Middle frontal gyrus (tissue), 1 donor: ENCODE data around the gene SRPRB.

ENCODE experiments used
- DNase-seq: peaks from one replicate; pipeline ENCODE4 v3.0.0-alpha.2; 2015; ENCODE audit warnings: low spot score; ENCODE audit errors: extremely low spot score

Gene SRPRB

GRCh38 chr3:133825969-133826727 lies 20.5 kb downstream of the SRPRB start:
- no peak for DNase-seq

GRCh38 chr3:133827136-133827535 lies 21.5 kb downstream of the SRPRB start:
- DNase-seq, result no peak

- no peak for DNase-seq
Observed at GRCh38 chr3:133827684-133828083, 22.1 kb downstream of the SRPRB start.

- DNase-seq, result no peak
Observed at GRCh38 chr3:133828576-133829309, 23.1 kb downstream of the SRPRB start.

- DNase-seq, result no peak
Observed at GRCh38 chr3:133829310-133829707, 23.7 kb downstream of the SRPRB start.

- DNase-seq, result no peak
Observed at GRCh38 chr3:133830071-133830470, 24.5 kb downstream of the SRPRB start.

- DNase-seq, result no peak
Observed at GRCh38 chr3:133831966-133832801, 26.6 kb downstream of the SRPRB start.

- DNase-seq, result no peak
Observed at GRCh38 chr3:133832802-133833144, 27.2 kb downstream of the SRPRB start.

GRCh38 chr3:133833267-133833666 lies 27.7 kb downstream of the SRPRB start:
- DNase-seq, result no peak

GRCh38 chr3:133833880-133834620 lies 28.4 kb downstream of the SRPRB start:
- DNase-seq, result no peak

- no peak for DNase-seq
Observed at GRCh38 chr3:133834621-133835417, 29.2 kb downstream of the SRPRB start.

- DNase-seq, result no peak
Observed at GRCh38 chr3:133835418-133835743, 29.8 kb downstream of the SRPRB start.

GRCh38 chr3:133835961-133836360 lies 30.3 kb downstream of the SRPRB start:
- DNase-seq, result no peak

- DNase-seq, result no peak
Observed at GRCh38 chr3:133836497-133837158, 31.0 kb downstream of the SRPRB start.

GRCh38 chr3:133837487-133838295 lies 32.1 kb downstream of the SRPRB start:
- no peak for DNase-seq

GRCh38 chr3:133838296-133838789 lies 32.7 kb downstream of the SRPRB start:
- no peak for DNase-seq

- no peak for DNase-seq
Observed at GRCh38 chr3:133838916-133839800, 33.5 kb downstream of the SRPRB start.
